ENCODE results near the gene ZNRF1.

DNA sequence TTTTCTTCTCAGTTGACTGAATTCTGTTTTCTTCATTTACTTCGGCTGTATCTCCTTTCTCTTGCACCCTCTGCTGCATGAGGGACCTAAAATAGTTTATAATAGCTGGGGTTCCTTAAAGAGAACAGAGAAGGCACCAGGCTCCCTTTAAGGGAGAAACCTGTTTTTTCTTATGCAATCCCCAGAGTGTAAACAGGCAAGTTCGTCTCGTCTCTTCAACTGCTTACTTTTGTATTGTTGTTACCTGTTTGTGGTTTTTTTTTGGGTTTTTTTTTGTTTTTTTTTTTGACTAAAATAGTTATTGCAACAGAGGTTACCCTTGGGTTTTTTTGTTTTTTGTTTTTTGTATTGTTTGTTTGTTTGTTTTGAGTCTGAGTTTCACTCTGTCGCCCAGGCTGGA is 121.4 kb downstream of the ZNRF1 start:
- no peak for TF ChIP-seq POLR2A (IDR thresholded peaks at IDR 0.05; ENCODE audit: extremely low read depth, insufficient read length)
- TF ChIP-seq, protein P1, sequence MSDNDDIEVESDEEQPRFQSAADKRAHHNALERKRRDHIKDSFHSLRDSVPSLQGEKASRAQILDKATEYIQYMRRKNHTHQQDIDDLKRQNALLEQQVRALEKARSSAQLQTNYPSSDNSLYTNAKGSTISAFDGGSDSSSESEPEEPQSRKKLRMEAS (IDR thresholded peaks at IDR 0.05; ENCODE audit: low read depth, low read length), result no peak
- TF ChIP-seq, protein P2, sequence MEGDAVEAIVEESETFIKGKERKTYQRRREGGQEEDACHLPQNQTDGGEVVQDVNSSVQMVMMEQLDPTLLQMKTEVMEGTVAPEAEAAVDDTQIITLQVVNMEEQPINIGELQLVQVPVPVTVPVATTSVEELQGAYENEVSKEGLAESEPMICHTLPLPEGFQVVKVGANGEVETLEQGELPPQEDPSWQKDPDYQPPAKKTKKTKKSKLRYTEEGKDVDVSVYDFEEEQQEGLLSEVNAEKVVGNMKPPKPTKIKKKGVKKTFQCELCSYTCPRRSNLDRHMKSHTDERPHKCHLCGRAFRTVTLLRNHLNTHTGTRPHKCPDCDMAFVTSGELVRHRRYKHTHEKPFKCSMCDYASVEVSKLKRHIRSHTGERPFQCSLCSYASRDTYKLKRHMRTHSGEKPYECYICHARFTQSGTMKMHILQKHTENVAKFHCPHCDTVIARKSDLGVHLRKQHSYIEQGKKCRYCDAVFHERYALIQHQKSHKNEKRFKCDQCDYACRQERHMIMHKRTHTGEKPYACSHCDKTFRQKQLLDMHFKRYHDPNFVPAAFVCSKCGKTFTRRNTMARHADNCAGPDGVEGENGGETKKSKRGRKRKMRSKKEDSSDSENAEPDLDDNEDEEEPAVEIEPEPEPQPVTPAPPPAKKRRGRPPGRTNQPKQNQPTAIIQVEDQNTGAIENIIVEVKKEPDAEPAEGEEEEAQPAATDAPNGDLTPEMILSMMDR (IDR thresholded peaks at IDR 0.05; ENCODE audit: low read depth, low read length), result no peak
- no peak for TF ChIP-seq MYC (IDR thresholded peaks at IDR 0.05; ENCODE audit: low read depth, low read length)
